TTC549 (cell line): Measurements from ENCODE around the gene COPA.
"Not testable (repeated sequence)": the region's sequence is repeated elsewhere in the genome, so short reads cannot be mapped to it uniquely, and the experiment has no call there.

Experiments used
- FAIRE-seq: peaks from 2 replicates; lab custom pipeline; 2012; peaks lifted over from hg19 to GRCh38; lab: Jason Lieb, UNC

Gene COPA

GRCh38 chr1:160325252-160325651 lies 17.8 kb downstream of the COPA start:
- no peak for FAIRE-seq

GRCh38 chr1:160322831-160323230 lies 20.2 kb downstream of the COPA start:
- peak; percentile 34 for FAIRE-seq

- FAIRE-seq, result no peak
Measured at GRCh38 chr1:160315359-160315758, 27.7 kb downstream of the COPA start.

GRCh38 chr1:160309571-160309970 lies 33.5 kb downstream of the COPA start:
- FAIRE-seq, result peak; percentile 46

- FAIRE-seq, result no peak
Measured at GRCh38 chr1:160309185-160309557, 33.9 kb downstream of the COPA start.

GRCh38 chr1:160308451-160309184 lies 34.4 kb downstream of the COPA start:
- FAIRE-seq, result no peak

GRCh38 chr1:160307118-160307791 lies 35.8 kb downstream of the COPA start:
- no peak for FAIRE-seq

- FAIRE-seq, result peak; percentile 52
Measured at GRCh38 chr1:160300173-160300572, 42.9 kb downstream of the COPA start.

- no peak for FAIRE-seq
Measured at GRCh38 chr1:160296036-160296435, 47.0 kb downstream of the COPA start.

GRCh38 chr1:160293020-160293968 lies 49.8 kb downstream of the COPA start:
- FAIRE-seq, result no peak

GRCh38 chr1:160291248-160292220 lies 51.5 kb downstream of the COPA start:
- FAIRE-seq, result peak; percentile 87

GRCh38 chr1:160287769-160288168 lies 55.3 kb downstream of the COPA start:
- not testable (repeated sequence) for FAIRE-seq

GRCh38 chr1:160285506-160285905 lies 57.5 kb downstream of the COPA start:
- FAIRE-seq, result no peak

- peak; percentile 99 for FAIRE-seq
Measured at GRCh38 chr1:160284782-160285344, 58.2 kb downstream of the COPA start, which contains the start of gene PEX19. PEX19 (minus strand) TSS chr1:160285133; CDS start chr1:160285124, 9 bp downstream.

- FAIRE-seq, result no peak
Measured at GRCh38 chr1:160284220-160284781, 58.7 kb downstream of the COPA start.

- FAIRE-seq, result no peak
Measured at GRCh38 chr1:160282807-160283206, 60.2 kb downstream of the COPA start.

GRCh38 chr1:160277987-160278386 lies 65.1 kb downstream of the COPA start:
- no peak for FAIRE-seq

- FAIRE-seq, result no peak
Measured at GRCh38 chr1:160277330-160277729, 65.7 kb downstream of the COPA start.

- FAIRE-seq, result no peak
Measured at GRCh38 chr1:160271025-160271424, 72.0 kb downstream of the COPA start.

GRCh38 chr1:160267284-160267991 lies 75.6 kb downstream of the COPA start:
- no peak for FAIRE-seq
